ENCODE measurements around the gene SLC6A7.

SLC6A7 gene

GRCh38 chr5:150182774-150183173 is 7.1 kb upstream of the SLC6A7 start:
- TF ChIP-seq CTCF (IDR thresholded peaks at IDR 0.05): no peak

GRCh38 chr5:150183436-150183835 is 6.4 kb upstream of the SLC6A7 start:
- TF ChIP-seq CTCF (IDR thresholded peaks at IDR 0.05): no peak

- no peak for TF ChIP-seq CTCF (IDR thresholded peaks at IDR 0.05)
These were observed 5.9 kb upstream of the SLC6A7 start for GRCh38 chr5:150184006-150184405.

- TF ChIP-seq CTCF (IDR thresholded peaks at IDR 0.05): no peak
These were observed 4.6 kb upstream of the SLC6A7 start for GRCh38 chr5:150184990-150185912.

GRCh38 chr5:150186137-150186536 is 3.7 kb upstream of the SLC6A7 start:
- no peak for TF ChIP-seq CTCF (IDR thresholded peaks at IDR 0.05)

GRCh38 chr5:150186897-150187296 is 3.0 kb upstream of the SLC6A7 start:
- TF ChIP-seq CTCF (IDR thresholded peaks at IDR 0.05): no peak

- no peak for TF ChIP-seq CTCF (IDR thresholded peaks at IDR 0.05)
These were observed 1.6 kb upstream of the SLC6A7 start for GRCh38 chr5:150188146-150188842.
